ENCODE results near the gene TMPRSS7.
"Not testable (repeated sequence)": the region's sequence is repeated elsewhere in the genome, so short reads cannot be mapped to it uniquely, and the experiment has no call there.

TMPRSS7 gene

DNA sequence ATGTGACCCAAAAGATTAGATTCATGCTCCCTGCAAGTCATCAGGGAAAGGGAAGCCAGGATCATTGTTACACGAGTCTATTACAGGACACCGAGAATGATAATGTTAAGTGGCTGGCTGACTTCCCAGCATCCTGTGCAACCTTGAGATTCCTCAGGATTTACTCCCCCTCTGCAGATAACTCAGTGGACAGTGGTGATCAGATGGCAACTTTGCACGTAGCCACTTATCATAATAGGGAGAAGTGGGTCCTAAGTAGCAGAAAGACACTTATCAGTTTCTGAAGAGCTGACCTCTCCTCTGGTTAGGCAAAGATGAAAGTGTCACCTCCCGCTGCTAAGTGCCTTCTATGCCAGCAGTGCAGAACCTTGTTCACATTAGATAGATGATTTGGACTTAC, 6.7 kb upstream of the TMPRSS7 start:
- Histone ChIP-seq H3K9me3 (ENCODE audit: insufficient read depth, low read length) (no peaks in the 10 kb centered on the region), H3K4me2 (ENCODE audit: low read length) (no peak overlapping the region), H4K20me1 (ENCODE audit: insufficient read depth, low read length) (no peaks in the 10 kb centered on the region), H3K27me3 (ENCODE audit: low read depth, low read length) (no peaks in the 10 kb centered on the region), H3K9ac (ENCODE audit: low read length) (no peak overlapping the region), H3K27ac (ENCODE audit: low read length) (no peak overlapping the region), H3K36me3 (replicated peaks; ENCODE audit: low read depth, low read length) (no peaks in the 10 kb centered on the region), H3K4me1 (ENCODE audit: low read length) (no peaks in the 10 kb centered on the region), H2AFZ (ENCODE audit: low read depth, low read length) (no peak overlapping the region), H3K79me2 (ENCODE audit: low read length) (no peaks in the 10 kb centered on the region), H3K4me3 (ENCODE audit: low read length) (no peak overlapping the region)
- TF ChIP-seq, protein P1, sequence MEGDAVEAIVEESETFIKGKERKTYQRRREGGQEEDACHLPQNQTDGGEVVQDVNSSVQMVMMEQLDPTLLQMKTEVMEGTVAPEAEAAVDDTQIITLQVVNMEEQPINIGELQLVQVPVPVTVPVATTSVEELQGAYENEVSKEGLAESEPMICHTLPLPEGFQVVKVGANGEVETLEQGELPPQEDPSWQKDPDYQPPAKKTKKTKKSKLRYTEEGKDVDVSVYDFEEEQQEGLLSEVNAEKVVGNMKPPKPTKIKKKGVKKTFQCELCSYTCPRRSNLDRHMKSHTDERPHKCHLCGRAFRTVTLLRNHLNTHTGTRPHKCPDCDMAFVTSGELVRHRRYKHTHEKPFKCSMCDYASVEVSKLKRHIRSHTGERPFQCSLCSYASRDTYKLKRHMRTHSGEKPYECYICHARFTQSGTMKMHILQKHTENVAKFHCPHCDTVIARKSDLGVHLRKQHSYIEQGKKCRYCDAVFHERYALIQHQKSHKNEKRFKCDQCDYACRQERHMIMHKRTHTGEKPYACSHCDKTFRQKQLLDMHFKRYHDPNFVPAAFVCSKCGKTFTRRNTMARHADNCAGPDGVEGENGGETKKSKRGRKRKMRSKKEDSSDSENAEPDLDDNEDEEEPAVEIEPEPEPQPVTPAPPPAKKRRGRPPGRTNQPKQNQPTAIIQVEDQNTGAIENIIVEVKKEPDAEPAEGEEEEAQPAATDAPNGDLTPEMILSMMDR (IDR thresholded peaks at IDR 0.05; ENCODE audit: low read depth, low read length): no peak
- TF ChIP-seq EZH2phosphoT487 (IDR thresholded peaks at IDR 0.05; ENCODE audit: low read depth): no peak

DNA sequence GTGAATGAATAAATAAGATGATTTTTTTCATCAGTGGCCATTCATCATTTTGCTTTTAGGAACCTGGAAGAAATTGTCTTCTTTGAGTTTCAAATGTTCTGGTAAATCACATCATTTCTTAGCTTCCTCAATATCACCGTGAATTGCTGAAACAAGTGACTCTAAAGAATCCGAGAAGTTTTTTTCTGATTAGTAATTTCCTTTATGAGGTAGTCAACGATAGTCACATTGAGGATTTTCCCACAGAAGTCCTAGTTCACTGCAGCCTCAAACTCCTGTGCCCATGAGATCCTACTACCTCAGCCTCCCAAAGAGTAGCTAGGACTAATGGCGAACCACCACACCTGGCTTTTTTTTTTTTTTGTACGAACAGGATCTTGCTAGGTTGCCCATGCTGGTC, 3.6 kb upstream of the TMPRSS7 start:
- Histone ChIP-seq H2AFZ (ENCODE audit: low read depth, low read length) (no peak overlapping the region), H3K4me1 (ENCODE audit: low read length) (no peaks in the 10 kb centered on the region), H3K4me3 (ENCODE audit: low read length) (no peak overlapping the region), H3K79me2 (ENCODE audit: low read length) (no peaks in the 10 kb centered on the region), H3K9ac (ENCODE audit: low read length) (no peak overlapping the region), H4K20me1 (ENCODE audit: insufficient read depth, low read length) (no peaks in the 10 kb centered on the region), H3K27ac (ENCODE audit: low read length) (no peak overlapping the region), H3K27me3 (ENCODE audit: low read depth, low read length) (no peaks in the 10 kb centered on the region), H3K9me3 (ENCODE audit: insufficient read depth, low read length) (no peaks in the 10 kb centered on the region), H3K4me2 (ENCODE audit: low read length) (no peak overlapping the region), H3K36me3 (replicated peaks; ENCODE audit: low read depth, low read length) (no peaks in the 10 kb centered on the region)
- no peak for TF ChIP-seq EZH2phosphoT487 (IDR thresholded peaks at IDR 0.05; ENCODE audit: low read depth)
- TF ChIP-seq, protein P1 (IDR thresholded peaks at IDR 0.05; ENCODE audit: low read depth, low read length): no peak

DNA sequence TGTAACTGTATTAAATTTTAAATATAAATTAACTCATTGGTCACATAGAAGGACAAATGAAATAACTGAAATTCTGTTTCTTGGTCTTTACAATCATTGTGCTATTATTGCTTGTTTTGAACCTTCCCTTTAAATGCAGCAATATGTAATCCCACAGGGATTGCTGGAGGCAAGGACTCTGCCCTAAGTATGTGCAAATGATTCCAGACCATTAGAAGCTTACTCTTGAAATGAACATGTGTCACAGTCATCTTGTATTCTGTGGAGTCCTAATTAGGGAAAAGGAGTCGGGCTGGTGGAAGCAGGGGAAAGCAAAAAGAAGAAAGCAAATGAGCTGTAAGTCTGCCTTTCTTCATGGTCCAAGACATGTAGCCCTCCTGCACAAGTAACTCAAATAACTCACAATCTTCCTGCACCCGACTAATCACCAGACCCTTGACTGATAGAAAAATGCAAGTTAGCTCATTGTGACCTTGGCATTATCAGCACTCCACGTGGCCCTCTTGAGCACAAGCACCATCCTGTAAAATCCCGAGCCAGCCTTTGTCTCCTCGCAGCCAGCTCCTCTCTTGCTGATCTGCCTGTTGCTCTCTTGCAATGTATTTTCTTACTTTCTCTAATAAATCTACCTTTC, 2.3 kb upstream of the TMPRSS7 start:
- H3K4me3 ChIP-seq (ENCODE audit: low read length): no peak overlapping the region
- no peaks in the 10 kb centered on the region for H3K9me3 ChIP-seq (ENCODE audit: insufficient read depth, low read length)
- H3K9ac ChIP-seq (ENCODE audit: low read length): no peak overlapping the region
- H2AFZ ChIP-seq (ENCODE audit: low read depth, low read length): no peak overlapping the region
- no peaks in the 10 kb centered on the region for H3K79me2 ChIP-seq (ENCODE audit: low read length)
- no peak for TF ChIP-seq EZH2phosphoT487 (IDR thresholded peaks at IDR 0.05; ENCODE audit: low read depth)
- TF ChIP-seq, protein P1 (IDR thresholded peaks at IDR 0.05; ENCODE audit: low read depth, low read length): no peak
- no peaks in the 10 kb centered on the region for H3K27me3 ChIP-seq (ENCODE audit: low read depth, low read length)
- no peaks in the 10 kb centered on the region for H3K4me1 ChIP-seq (ENCODE audit: low read length)
- H3K4me2 ChIP-seq (ENCODE audit: low read length): no peak overlapping the region
- H3K36me3 ChIP-seq (replicated peaks; ENCODE audit: low read depth, low read length): no peaks in the 10 kb centered on the region
- no peaks in the 10 kb centered on the region for H4K20me1 ChIP-seq (ENCODE audit: insufficient read depth, low read length)
- no peak overlapping the region for H3K27ac ChIP-seq (ENCODE audit: low read length)

DNA sequence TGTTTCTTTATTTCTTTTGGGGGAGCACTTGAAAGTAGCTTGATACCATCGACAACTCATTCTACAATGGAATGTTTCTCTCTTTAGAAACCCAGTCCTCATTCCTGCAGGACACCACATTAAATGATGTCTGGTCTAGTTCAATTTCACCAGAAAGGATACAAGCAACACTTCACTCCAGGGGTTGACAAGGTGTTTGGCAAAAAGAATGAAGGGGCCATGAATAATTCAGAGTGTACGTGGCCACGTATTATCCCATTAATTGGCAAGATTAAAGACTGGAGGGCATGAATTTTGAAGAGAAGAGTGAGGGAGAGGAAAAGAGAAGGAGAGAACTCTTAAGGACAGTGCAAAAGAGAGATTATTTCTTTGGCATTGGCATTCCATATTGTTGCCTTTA, 705 bp downstream of the TMPRSS7 start:
- H3K79me2 ChIP-seq (ENCODE audit: low read length): no peaks in the 10 kb centered on the region
- no peak overlapping the region for H3K9ac ChIP-seq (ENCODE audit: low read length)
- H4K20me1 ChIP-seq (ENCODE audit: insufficient read depth, low read length): no peaks in the 10 kb centered on the region
- no peaks in the 10 kb centered on the region for H3K36me3 ChIP-seq (replicated peaks; ENCODE audit: low read depth, low read length)
- H3K27me3 ChIP-seq (ENCODE audit: low read depth, low read length): no peaks in the 10 kb centered on the region
- no peak overlapping the region for H3K27ac ChIP-seq (ENCODE audit: low read length)
- H2AFZ ChIP-seq (ENCODE audit: low read depth, low read length): no peak overlapping the region
- H3K9me3 ChIP-seq (ENCODE audit: insufficient read depth, low read length): no peaks in the 10 kb centered on the region
- no peak for TF ChIP-seq EZH2phosphoT487 (IDR thresholded peaks at IDR 0.05; ENCODE audit: low read depth)
- TF ChIP-seq, protein P1 (IDR thresholded peaks at IDR 0.05; ENCODE audit: low read depth, low read length): no peak
- H3K4me3 ChIP-seq (ENCODE audit: low read length): no peak overlapping the region
- H3K4me2 ChIP-seq (ENCODE audit: low read length): no peak overlapping the region
- peaks cover 16% of the 10 kb centered on the region for H3K4me1 ChIP-seq (ENCODE audit: low read length)

DNA sequence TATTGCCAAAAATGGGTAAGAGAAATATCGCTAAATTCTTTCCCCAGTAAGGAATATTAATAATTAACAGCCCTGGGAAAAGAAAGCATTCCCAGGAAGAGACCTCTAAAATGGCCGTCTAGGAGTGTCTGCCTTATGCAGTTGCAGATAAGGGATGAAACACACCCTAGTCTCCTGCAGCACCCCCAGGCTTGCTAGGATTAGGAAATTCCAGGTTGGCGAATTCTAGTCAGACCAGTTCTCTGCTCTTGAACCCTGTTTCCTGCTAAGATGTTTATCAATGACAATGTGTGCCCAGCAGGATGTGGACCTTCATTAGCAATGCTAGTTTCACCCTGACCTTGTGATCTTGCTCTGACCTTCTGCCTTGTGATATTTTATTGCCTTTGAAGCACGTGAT, 2.7 kb downstream of the TMPRSS7 start:
- not testable (repeated sequence) for H3K36me3 ChIP-seq (replicated peaks; ENCODE audit: low read depth, low read length); H3K27ac ChIP-seq (ENCODE audit: low read length); H3K79me2 ChIP-seq (ENCODE audit: low read length); H3K9ac ChIP-seq (ENCODE audit: low read length); H3K4me2 ChIP-seq (ENCODE audit: low read length); H3K27me3 ChIP-seq (ENCODE audit: low read depth, low read length); H3K4me3 ChIP-seq (ENCODE audit: low read length); H2AFZ ChIP-seq (ENCODE audit: low read depth, low read length); H3K9me3 ChIP-seq (ENCODE audit: insufficient read depth, low read length); H4K20me1 ChIP-seq (ENCODE audit: insufficient read depth, low read length)
- peaks cover 16% of the 10 kb centered on the region for H3K4me1 ChIP-seq (ENCODE audit: low read length)
